ENCODE measurements around the gene ATP5MG.

GRCh38 chr11:118370774-118371173, 30.6 kb upstream of the ATP5MG start:
- TF ChIP-seq REST (IDR thresholded peaks at IDR 0.05; ENCODE audit: low read depth) = no peak
- no peak for TF ChIP-seq CTCF (IDR thresholded peaks at IDR 0.05 in 2 of 3, conservative IDR thresholded peaks at IDR 0.05 in 1 of 3; ENCODE audit: borderline replicate concordance in 1 of 3, insufficient read depth in 1 of 3, low read depth in 2 of 3, low read length in 2 of 3)
- TF ChIP-seq CEBPB (IDR thresholded peaks at IDR 0.05; ENCODE audit: low read depth) = no peak
- TF ChIP-seq MAX (IDR thresholded peaks at IDR 0.05) = no peak
- TF ChIP-seq ZNF274 (IDR thresholded peaks at IDR 0.05; ENCODE audit: low read depth, low read length) = no peak
- no peak for TF ChIP-seq POLR2A (IDR thresholded peaks at IDR 0.05; ENCODE audit: borderline replicate concordance, extremely low read depth, insufficient read depth, insufficient read length)
- TF ChIP-seq EZH2phosphoT487 (IDR thresholded peaks at IDR 0.05; ENCODE audit: borderline replicate concordance) = no peak
- TF ChIP-seq JUND (IDR thresholded peaks at IDR 0.05) = no peak
- no peak for TF ChIP-seq YY1 (IDR thresholded peaks at IDR 0.05; ENCODE audit: extremely low read depth, insufficient replicate concordance, low read depth, low read length)
- TF ChIP-seq POLR2AphosphoS5 (IDR thresholded peaks at IDR 0.05; ENCODE audit: low read depth, low read length) = no peak
- TF ChIP-seq TCF7L2 (IDR thresholded peaks at IDR 0.05; ENCODE audit: borderline replicate concordance, extremely low read depth, insufficient read depth, insufficient read length) = no peak
- no peak for TF ChIP-seq SRF (IDR thresholded peaks at IDR 0.05; ENCODE audit: low read depth)
- no peak for TF ChIP-seq ZBTB33 (IDR thresholded peaks at IDR 0.05; ENCODE audit: extremely low read depth, insufficient replicate concordance, low read length)
- no peak for TF ChIP-seq EZH2 (IDR thresholded peaks at IDR 0.05)
